ENCODE measurements around the gene SNRPD1.
A peak's percentile ranks its signal among the peaks of the same experiment; 100 is the strongest.
"Not testable (repeated sequence)": the region's sequence is repeated elsewhere in the genome, so short reads cannot be mapped to it uniquely, and the experiment has no call there.

The SNRPD1 gene

GRCh38 chr18:21600526-21601410 is 11.3 kb upstream of the SNRPD1 start, which contains the start of gene ESCO1:
ESCO1 (minus strand) TSS chr18:21600704; CDS start chr18:21574843, 25,861 bp downstream.
- H3K9ac ChIP-seq (ENCODE audit: low read length in 5 of 5), result peak within 1 kb of the TSS; percentile 77 to 98 (median 97)
- peak within 1 kb of the TSS; percentile 90 for H3K27ac ChIP-seq (ENCODE audit: low read depth, low read length)
- H3K4me3 ChIP-seq (ENCODE audit: low read depth in 1 of 5, low read length in 5 of 5), result peak within 1 kb of the TSS; percentile 86 to 100 (median 97)
- H3K27me3 ChIP-seq (ENCODE audit: control insufficient read depth in 5 of 5, insufficient read depth in 4 of 5, low read length in 5 of 5), result no peaks in the 10 kb centered on the region
- H3K9me3 ChIP-seq (ENCODE audit: control insufficient read depth in 5 of 5, low read length in 5 of 5), result no peaks in the 10 kb centered on the region
- no peaks in the 10 kb centered on the region for H3K36me3 ChIP-seq (ENCODE audit: control insufficient read depth in 5 of 5, insufficient read depth in 5 of 5, low read length in 5 of 5)
- peaks cover 2 to 30% (median 18%) of the 10 kb centered on the region in 5 donors for H3K4me1 ChIP-seq (ENCODE audit: control insufficient read depth in 5 of 5, insufficient read depth in 5 of 5, low read length in 5 of 5)

GRCh38 chr18:21602299-21602587 is 9.9 kb upstream of the SNRPD1 start:
- Histone ChIP-seq H3K36me3 (ENCODE audit: control insufficient read depth in 5 of 5, insufficient read depth in 5 of 5, low read length in 5 of 5) (no peaks in the 10 kb centered on the region), H3K4me1 (ENCODE audit: control insufficient read depth in 5 of 5, insufficient read depth in 5 of 5, low read length in 5 of 5) (peaks cover 2 to 30% (median 18%) of the 10 kb centered on the region in 5 donors), H3K4me3 (ENCODE audit: low read depth in 1 of 5, low read length in 5 of 5) (no peak overlapping the region), H3K9me3 (ENCODE audit: control insufficient read depth in 5 of 5, low read length in 5 of 5) (no peaks in the 10 kb centered on the region), H3K9ac (ENCODE audit: low read length in 5 of 5) (no peak overlapping the region), H3K27me3 (ENCODE audit: control insufficient read depth in 5 of 5, insufficient read depth in 4 of 5, low read length in 5 of 5) (no peaks in the 10 kb centered on the region), H3K27ac (ENCODE audit: low read depth, low read length) (no peak overlapping the region)

- Histone ChIP-seq H3K4me1 (ENCODE audit: control insufficient read depth in 5 of 5, insufficient read depth in 5 of 5, low read length in 5 of 5) (peaks cover 2 to 18% (median 6%) of the 10 kb centered on the region in 5 donors), H3K4me3 (ENCODE audit: low read depth in 1 of 5, low read length in 5 of 5) (no peak overlapping the region), H3K27me3 (ENCODE audit: control insufficient read depth in 5 of 5, insufficient read depth in 4 of 5, low read length in 5 of 5) (no peaks in the 10 kb centered on the region), H3K36me3 (ENCODE audit: control insufficient read depth in 5 of 5, insufficient read depth in 5 of 5, low read length in 5 of 5) (no peaks in the 10 kb centered on the region), H3K9ac (ENCODE audit: low read length in 5 of 5) (peak overlapping the region in 1 of 5 donors; percentile 2), H3K27ac (ENCODE audit: low read depth, low read length) (no peak overlapping the region), H3K9me3 (ENCODE audit: control insufficient read depth in 5 of 5, low read length in 5 of 5) (no peaks in the 10 kb centered on the region)
Observed at GRCh38 chr18:21604671-21605070, 7.4 kb upstream of the SNRPD1 start.

- no peaks in the 10 kb centered on the region for H3K9me3 ChIP-seq (ENCODE audit: control insufficient read depth in 5 of 5, low read length in 5 of 5)
- H3K27me3 ChIP-seq (ENCODE audit: control insufficient read depth in 5 of 5, insufficient read depth in 4 of 5, low read length in 5 of 5), result no peaks in the 10 kb centered on the region
- H3K4me3 ChIP-seq (ENCODE audit: low read depth in 1 of 5, low read length in 5 of 5), result no peak overlapping the region
- H3K27ac ChIP-seq (ENCODE audit: low read depth, low read length), result no peak overlapping the region
- H3K4me1 ChIP-seq (ENCODE audit: control insufficient read depth in 5 of 5, insufficient read depth in 5 of 5, low read length in 5 of 5), result peaks cover 0 to 12% (median 2%) of the 10 kb centered on the region in 5 donors
- peak overlapping the region in 1 of 5 donors; percentile 2 for H3K9ac ChIP-seq (ENCODE audit: low read length in 5 of 5)
- no peaks in the 10 kb centered on the region for H3K36me3 ChIP-seq (ENCODE audit: control insufficient read depth in 5 of 5, insufficient read depth in 5 of 5, low read length in 5 of 5)
Observed at GRCh38 chr18:21605213-21605612, 6.9 kb upstream of the SNRPD1 start.

GRCh38 chr18:21611401-21612124 is 551 bp upstream of the SNRPD1 start:
- H3K4me1 ChIP-seq (ENCODE audit: control insufficient read depth in 5 of 5, insufficient read depth in 5 of 5, low read length in 5 of 5), result peaks cover 0 to 15% (median 14%) of the 10 kb centered on the region in 5 donors
- peak overlapping the region; percentile 61 to 92 (median 87) for H3K4me3 ChIP-seq (ENCODE audit: low read depth in 1 of 5, low read length in 5 of 5)
- H3K27ac ChIP-seq (ENCODE audit: low read depth, low read length), result peak overlapping the region; percentile 88
- not testable (repeated sequence) for H3K27me3 ChIP-seq (ENCODE audit: control insufficient read depth in 5 of 5, insufficient read depth in 4 of 5, low read length in 5 of 5); H3K36me3 ChIP-seq (ENCODE audit: control insufficient read depth in 5 of 5, insufficient read depth in 5 of 5, low read length in 5 of 5); H3K9me3 ChIP-seq (ENCODE audit: control insufficient read depth in 5 of 5, low read length in 5 of 5)
- peak overlapping the region in 4 of 5 donors; percentile 36 to 97 (median 92) for H3K9ac ChIP-seq (ENCODE audit: low read length in 5 of 5)

GRCh38 chr18:21621640-21622039 is 9.5 kb downstream of the SNRPD1 start:
- not testable (repeated sequence) for H3K27ac ChIP-seq (ENCODE audit: low read depth, low read length); H3K4me1 ChIP-seq (ENCODE audit: control insufficient read depth in 5 of 5, insufficient read depth in 5 of 5, low read length in 5 of 5)
- peaks cover 8 to 30% (median 18%) of the 10 kb centered on the region in 5 donors for H3K36me3 ChIP-seq (ENCODE audit: control insufficient read depth in 5 of 5, insufficient read depth in 5 of 5, low read length in 5 of 5)

GRCh38 chr18:21629089-21629832 is 17.1 kb downstream of the SNRPD1 start:
- Histone ChIP-seq H3K4me3 (ENCODE audit: low read depth in 1 of 5, low read length in 5 of 5) (no peak overlapping the region), H3K27me3 (ENCODE audit: control insufficient read depth in 5 of 5, insufficient read depth in 4 of 5, low read length in 5 of 5) (no peaks in the 10 kb centered on the region), H3K27ac (ENCODE audit: low read depth, low read length) (no peak overlapping the region), H3K36me3 (ENCODE audit: control insufficient read depth in 5 of 5, insufficient read depth in 5 of 5, low read length in 5 of 5) (peaks cover 11 to 45% (median 25%) of the 10 kb centered on the region in 5 donors), H3K9ac (ENCODE audit: low read length in 5 of 5) (no peak overlapping the region), H3K4me1 (ENCODE audit: control insufficient read depth in 5 of 5, insufficient read depth in 5 of 5, low read length in 5 of 5) (peaks cover 0 to 3% (median 0%) of the 10 kb centered on the region in 5 donors), H3K9me3 (ENCODE audit: control insufficient read depth in 5 of 5, low read length in 5 of 5) (no peaks in the 10 kb centered on the region)

More at GRCh38 chr18:21621640-21622039, 9.5 kb downstream of the SNRPD1 start:
- H3K4me3 ChIP-seq (ENCODE audit: low read depth in 1 of 5, low read length in 5 of 5); H3K9ac ChIP-seq (ENCODE audit: low read length in 5 of 5); H3K27me3 ChIP-seq (ENCODE audit: control insufficient read depth in 5 of 5, insufficient read depth in 4 of 5, low read length in 5 of 5); H3K9me3 ChIP-seq (ENCODE audit: control insufficient read depth in 5 of 5, low read length in 5 of 5): not testable (repeated sequence)

- no peak overlapping the region for H3K9ac ChIP-seq (ENCODE audit: low read length in 5 of 5)
- H3K27ac ChIP-seq (ENCODE audit: low read depth, low read length), result no peak overlapping the region
- peaks cover 0 to 3% (median 0%) of the 10 kb centered on the region in 5 donors for H3K4me1 ChIP-seq (ENCODE audit: control insufficient read depth in 5 of 5, insufficient read depth in 5 of 5, low read length in 5 of 5)
- H3K27me3 ChIP-seq (ENCODE audit: control insufficient read depth in 5 of 5, insufficient read depth in 4 of 5, low read length in 5 of 5), result no peaks in the 10 kb centered on the region
- peaks cover 11 to 29% (median 18%) of the 10 kb centered on the region in 5 donors for H3K36me3 ChIP-seq (ENCODE audit: control insufficient read depth in 5 of 5, insufficient read depth in 5 of 5, low read length in 5 of 5)
- H3K9me3 ChIP-seq (ENCODE audit: control insufficient read depth in 5 of 5, low read length in 5 of 5), result no peaks in the 10 kb centered on the region
- H3K4me3 ChIP-seq (ENCODE audit: low read depth in 1 of 5, low read length in 5 of 5), result no peak overlapping the region
Observed at GRCh38 chr18:21632393-21632792, 20.3 kb downstream of the SNRPD1 start.

- Histone ChIP-seq H3K9me3 (ENCODE audit: control insufficient read depth in 5 of 5, low read length in 5 of 5) (no peaks in the 10 kb centered on the region), H3K27ac (ENCODE audit: low read depth, low read length) (no peak overlapping the region), H3K4me3 (ENCODE audit: low read depth in 1 of 5, low read length in 5 of 5) (no peak overlapping the region), H3K4me1 (ENCODE audit: control insufficient read depth in 5 of 5, insufficient read depth in 5 of 5, low read length in 5 of 5) (no peaks in the 10 kb centered on the region), H3K36me3 (ENCODE audit: control insufficient read depth in 5 of 5, insufficient read depth in 5 of 5, low read length in 5 of 5) (peaks cover 2 to 15% (median 7%) of the 10 kb centered on the region in 5 donors), H3K9ac (ENCODE audit: low read length in 5 of 5) (no peak overlapping the region), H3K27me3 (ENCODE audit: control insufficient read depth in 5 of 5, insufficient read depth in 4 of 5, low read length in 5 of 5) (no peaks in the 10 kb centered on the region)
Observed at GRCh38 chr18:21634588-21635199, 22.6 kb downstream of the SNRPD1 start.

All from subcutaneous abdominal adipose tissue (tissue), 5 donors.